ENCODE data around the gene CAMK4. TPM values are rescaled to one million over a fixed set of nuclear protein-coding genes. Genes with fewer than 3 reads are reported as not detected.

CAMK4 gene
- total RNA-seq, 1 experiment from 2014 or later: 10.2 TPM

DNA sequence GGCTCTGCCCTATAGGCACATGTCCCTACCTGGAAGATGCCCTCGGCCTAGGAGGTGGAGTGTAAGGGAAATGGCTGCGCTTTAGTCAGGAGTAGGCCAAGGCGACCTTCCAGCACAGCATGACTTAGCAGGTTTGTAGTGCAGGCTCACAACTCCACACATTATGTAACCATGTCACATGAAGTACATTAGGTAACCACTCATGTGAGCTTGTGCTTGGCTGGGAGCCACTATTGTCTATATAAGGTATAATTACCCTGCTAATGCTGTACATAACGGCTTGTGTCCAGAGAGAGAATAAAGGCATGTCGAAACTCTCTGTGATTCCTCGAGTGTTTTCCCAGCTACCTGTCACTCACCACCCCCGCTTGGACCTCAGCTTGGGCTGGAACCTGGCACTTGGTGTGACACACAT, 74.9 kb downstream of the CAMK4 start:
- H3K4me3 ChIP-seq (replicated peaks in 1 of 2; ENCODE audit: low read depth in 1 of 2, low read length in 2 of 2): no peak overlapping the region
- H2AFZ ChIP-seq (ENCODE audit: low read depth, low read length, poor library complexity, severe bottlenecking): no peak overlapping the region
- ChIA-PET CTCF (no interaction called here), POLR2A (no interaction called here), RAD21 (ENCODE audit: low non-redundant PET in 1 of 2, low total read pairs in 2 of 2, uncharacterized antibody in 2 of 2, unreplicated experiment in 2 of 2) (no interaction called here)
- no peaks in the 10 kb centered on the region for H3K4me1 ChIP-seq (ENCODE audit: control insufficient read depth in 1 of 2, insufficient read depth in 2 of 2, low read length in 2 of 2)
- no peak for DNase-seq (ENCODE audit: low read depth, low spot score)
- H3K79me2 ChIP-seq (ENCODE audit: insufficient read depth, low read length): no peaks in the 10 kb centered on the region
- no peak for TF ChIP-seq JUND (IDR thresholded peaks at IDR 0.05)
- H3K9me3 ChIP-seq (ENCODE audit: control insufficient read depth in 1 of 2, insufficient read depth in 1 of 2, low read depth in 1 of 2, low read length in 2 of 2): no peaks in the 10 kb centered on the region; a peak in 1 of 4 replicates
- H3K27me3 ChIP-seq (ENCODE audit: insufficient read depth, low read length): no peaks in the 10 kb centered on the region
- no peak overlapping the region for H3K27ac ChIP-seq (ENCODE audit: low read depth, low read length)
- H3K9me2 ChIP-seq (ENCODE audit: insufficient read depth): no peaks in the 10 kb centered on the region
- BruUV-seq (replicated peaks): no TSS peak
- intact Hi-C loops (cut with micrococcal nuclease): no loop called here
- no peak overlapping the region for H3K4me2 ChIP-seq (ENCODE audit: low read length)
- no peak for ATAC-seq
- no peak overlapping the region for H3K9ac ChIP-seq (ENCODE audit: low read length)
- no peaks in the 10 kb centered on the region for H3K36me3 ChIP-seq (ENCODE audit: control insufficient read depth in 1 of 2, insufficient read depth in 2 of 2, low read length in 2 of 2)
- H4K20me1 ChIP-seq (ENCODE audit: insufficient read depth): no peaks in the 10 kb centered on the region; the same call in 1 of the 2 replicates

DNA sequence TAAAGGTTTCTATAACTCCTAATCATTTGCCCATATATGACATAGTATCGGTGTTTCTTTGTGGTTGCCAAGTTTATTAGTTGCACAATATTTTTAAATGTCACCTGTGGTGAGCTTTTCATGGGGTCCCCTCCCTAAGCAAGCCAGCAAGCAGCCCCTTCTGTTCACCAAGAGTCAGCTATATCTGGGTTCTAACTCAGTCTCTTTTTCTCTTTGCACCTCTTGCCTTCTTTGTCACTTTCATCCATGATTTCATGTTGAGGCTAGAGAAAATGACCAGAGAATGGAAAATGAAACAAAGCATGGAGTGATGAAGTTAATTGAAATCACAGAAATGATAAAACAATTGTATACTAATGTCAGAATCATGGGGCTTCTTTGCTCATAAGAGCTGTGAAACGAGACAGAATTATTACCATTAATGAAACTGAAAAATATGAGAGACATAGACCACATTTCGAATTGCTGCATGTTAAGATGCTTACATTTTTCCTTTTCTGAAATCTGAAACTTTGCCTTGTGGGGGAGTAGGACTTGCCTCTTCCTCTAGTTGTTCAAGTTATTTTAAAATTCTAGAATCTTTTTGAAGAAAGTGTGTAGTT, 75.7 kb downstream of the CAMK4 start:
- CTCF ChIA-PET: no interaction called here

More for the DNA sequence above, 75.7 kb downstream of the CAMK4 start:
- no peak overlapping the region for H3K27ac ChIP-seq (ENCODE audit: low read depth, low read length)
- H3K4me1 ChIP-seq (ENCODE audit: control insufficient read depth in 1 of 2, insufficient read depth in 2 of 2, low read length in 2 of 2): no peaks in the 10 kb centered on the region
- ATAC-seq (no peak), DNase-seq (ENCODE audit: low read depth, low spot score) (no peak)
- no TSS peak for BruUV-seq (replicated peaks)
- H3K9me3 ChIP-seq (ENCODE audit: control insufficient read depth in 1 of 2, insufficient read depth in 1 of 2, low read depth in 1 of 2, low read length in 2 of 2): no peaks in the 10 kb centered on the region; a peak in 1 of 4 replicates
- H2AFZ ChIP-seq (ENCODE audit: low read depth, low read length, poor library complexity, severe bottlenecking): no peak overlapping the region
- no peaks in the 10 kb centered on the region for H4K20me1 ChIP-seq (ENCODE audit: insufficient read depth)
- no peak overlapping the region for H3K9ac ChIP-seq (ENCODE audit: low read length)
- H3K27me3 ChIP-seq (ENCODE audit: insufficient read depth, low read length): no peaks in the 10 kb centered on the region
- no peak overlapping the region for H3K4me3 ChIP-seq (replicated peaks in 1 of 2; ENCODE audit: low read depth in 1 of 2, low read length in 2 of 2)
- no peaks in the 10 kb centered on the region for H3K36me3 ChIP-seq (ENCODE audit: control insufficient read depth in 1 of 2, insufficient read depth in 2 of 2, low read length in 2 of 2)
- TF ChIP-seq ATF3 (IDR thresholded peaks at IDR 0.05) (no peak), TCF7L2 (IDR thresholded peaks at IDR 0.05; ENCODE audit: borderline replicate concordance, extremely low read depth, insufficient read depth, insufficient read length) (no peak)
- ChIA-PET POLR2A (no interaction called here), RAD21 (ENCODE audit: low non-redundant PET in 1 of 2, low total read pairs in 2 of 2, uncharacterized antibody in 2 of 2, unreplicated experiment in 2 of 2) (no interaction called here)
- H3K9me2 ChIP-seq (ENCODE audit: insufficient read depth): no peaks in the 10 kb centered on the region
- no peak overlapping the region for H3K4me2 ChIP-seq (ENCODE audit: low read length)
- no peaks in the 10 kb centered on the region for H3K79me2 ChIP-seq (ENCODE audit: insufficient read depth, low read length)
- intact Hi-C loops (cut with micrococcal nuclease): no loop called here

Data from HCT116 (cell line).